SH-SY5Y (cell line): ENCODE results near the gene CHTF18.

Source experiments
- GATA2 ChIP-seq: IDR thresholded peaks from 2 replicates; pipeline ENCODE4 v1.6.1; 2011; ENCODE audit warnings: mild to moderate bottlenecking, low read depth, low read length
- GATA3 ChIP-seq: IDR thresholded peaks from 2 replicates; pipeline ENCODE4 v1.6.1; 2011; ENCODE audit warnings: low read depth, mild to moderate bottlenecking, low read length, moderate library complexity

DNA sequence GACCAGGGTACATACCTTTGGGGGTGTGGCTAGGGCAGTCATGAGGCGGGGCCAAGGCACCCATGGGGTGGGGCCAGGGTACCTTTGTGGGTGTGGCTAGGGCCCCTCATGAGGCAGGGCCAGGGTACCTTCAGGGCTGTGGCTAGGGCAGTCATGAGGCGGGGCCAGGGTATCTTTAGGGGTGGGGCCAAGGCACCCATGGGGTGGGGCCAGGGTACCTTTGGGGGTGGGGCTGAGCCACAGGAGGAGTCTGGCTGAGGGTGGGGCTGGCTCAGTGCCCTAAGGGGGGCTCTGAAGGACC lies 8.7 kb downstream of the CHTF18 start:
- TF ChIP-seq GATA2 (no peak), GATA3 (no peak)
